Epithelial cell of esophagus (primary cell): ENCODE results near the gene TNKS2.
"Not testable (repeated sequence)": the region's sequence is repeated elsewhere in the genome, so short reads cannot be mapped to it uniquely, and the experiment has no call there.

Source experiments
- DNase-seq: peaks from one replicate; pipeline ENCODE4 v3.0.0; 2010; ENCODE audit warnings: low read depth
- H3K4me3 ChIP-seq: 2 replicates; pipeline ENCODE4 v1.5.1; 2011; ENCODE audit warnings: mild to moderate bottlenecking, low read length, control low read depth
- TF ChIP-seq, protein P1 (sequence below): IDR thresholded peaks from 2 replicates; pipeline ENCODE4 v1.5.1; 2011; ENCODE audit warnings: low read depth, mild to moderate bottlenecking, low read length, control low read depth, inconsistent platforms; ENCODE audit not compliant: insufficient read depth; ENCODE audit errors: missing control alignments

The TNKS2 gene

DNA sequence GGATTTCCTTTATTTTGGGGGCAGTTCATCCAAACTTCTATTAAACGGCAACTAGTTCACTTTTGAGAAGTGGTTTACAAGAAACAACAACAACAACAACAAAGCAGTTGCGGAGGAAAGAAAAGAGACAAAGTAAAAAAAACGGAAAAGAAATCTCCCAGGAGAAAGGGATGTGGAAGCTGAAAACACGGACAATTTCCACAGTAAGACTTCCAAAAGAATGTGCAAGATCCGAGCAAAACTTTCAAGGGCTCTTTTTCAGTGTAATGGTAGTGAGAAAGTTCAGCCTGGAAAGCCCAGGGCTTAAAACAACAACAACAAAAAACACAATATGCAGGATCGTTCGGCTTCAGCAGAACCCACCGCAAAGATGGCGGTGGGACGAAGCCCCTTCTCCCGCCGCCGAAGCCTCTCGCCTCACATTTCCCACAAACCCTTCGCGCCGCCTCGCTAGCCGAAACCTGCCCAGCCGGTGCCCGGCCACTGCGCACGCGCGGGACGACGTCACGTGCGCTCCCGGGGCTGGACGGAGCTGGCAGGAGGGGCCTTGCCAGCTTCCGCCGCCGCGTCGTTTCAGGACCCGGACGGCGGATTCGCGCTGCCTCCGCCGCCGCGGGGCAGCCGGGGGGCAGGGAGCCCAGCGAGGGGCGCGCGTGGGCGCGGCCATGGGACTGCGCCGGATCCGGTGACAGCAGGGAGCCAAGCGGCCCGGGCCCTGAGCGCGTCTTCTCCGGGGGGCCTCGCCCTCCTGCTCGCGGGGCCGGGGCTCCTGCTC lies at the start of gene TNKS2:
Gene TNKS2, plus strand, starts transcription at position 553 of the 775 bp plus-strand sequence. CDS start 265 bp downstream, outside the sequence.
- peak within 1 kb of the TSS; percentile 90 for H3K4me3 ChIP-seq
- peak; percentile 93 for DNase-seq
- TF ChIP-seq, protein P1, sequence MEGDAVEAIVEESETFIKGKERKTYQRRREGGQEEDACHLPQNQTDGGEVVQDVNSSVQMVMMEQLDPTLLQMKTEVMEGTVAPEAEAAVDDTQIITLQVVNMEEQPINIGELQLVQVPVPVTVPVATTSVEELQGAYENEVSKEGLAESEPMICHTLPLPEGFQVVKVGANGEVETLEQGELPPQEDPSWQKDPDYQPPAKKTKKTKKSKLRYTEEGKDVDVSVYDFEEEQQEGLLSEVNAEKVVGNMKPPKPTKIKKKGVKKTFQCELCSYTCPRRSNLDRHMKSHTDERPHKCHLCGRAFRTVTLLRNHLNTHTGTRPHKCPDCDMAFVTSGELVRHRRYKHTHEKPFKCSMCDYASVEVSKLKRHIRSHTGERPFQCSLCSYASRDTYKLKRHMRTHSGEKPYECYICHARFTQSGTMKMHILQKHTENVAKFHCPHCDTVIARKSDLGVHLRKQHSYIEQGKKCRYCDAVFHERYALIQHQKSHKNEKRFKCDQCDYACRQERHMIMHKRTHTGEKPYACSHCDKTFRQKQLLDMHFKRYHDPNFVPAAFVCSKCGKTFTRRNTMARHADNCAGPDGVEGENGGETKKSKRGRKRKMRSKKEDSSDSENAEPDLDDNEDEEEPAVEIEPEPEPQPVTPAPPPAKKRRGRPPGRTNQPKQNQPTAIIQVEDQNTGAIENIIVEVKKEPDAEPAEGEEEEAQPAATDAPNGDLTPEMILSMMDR = no peak

- DNase-seq, H3K4me3 ChIP-seq: not testable (repeated sequence)
Measured at GRCh38 chr10:91749592-91749991, 48.6 kb upstream of the TNKS2 start.

GRCh38 chr10:91756286-91756685 lies 41.9 kb upstream of the TNKS2 start:
- peak; percentile 21 for DNase-seq
- TF ChIP-seq, protein P1 = no peak
- H3K4me3 ChIP-seq = no peak overlapping the region

DNA sequence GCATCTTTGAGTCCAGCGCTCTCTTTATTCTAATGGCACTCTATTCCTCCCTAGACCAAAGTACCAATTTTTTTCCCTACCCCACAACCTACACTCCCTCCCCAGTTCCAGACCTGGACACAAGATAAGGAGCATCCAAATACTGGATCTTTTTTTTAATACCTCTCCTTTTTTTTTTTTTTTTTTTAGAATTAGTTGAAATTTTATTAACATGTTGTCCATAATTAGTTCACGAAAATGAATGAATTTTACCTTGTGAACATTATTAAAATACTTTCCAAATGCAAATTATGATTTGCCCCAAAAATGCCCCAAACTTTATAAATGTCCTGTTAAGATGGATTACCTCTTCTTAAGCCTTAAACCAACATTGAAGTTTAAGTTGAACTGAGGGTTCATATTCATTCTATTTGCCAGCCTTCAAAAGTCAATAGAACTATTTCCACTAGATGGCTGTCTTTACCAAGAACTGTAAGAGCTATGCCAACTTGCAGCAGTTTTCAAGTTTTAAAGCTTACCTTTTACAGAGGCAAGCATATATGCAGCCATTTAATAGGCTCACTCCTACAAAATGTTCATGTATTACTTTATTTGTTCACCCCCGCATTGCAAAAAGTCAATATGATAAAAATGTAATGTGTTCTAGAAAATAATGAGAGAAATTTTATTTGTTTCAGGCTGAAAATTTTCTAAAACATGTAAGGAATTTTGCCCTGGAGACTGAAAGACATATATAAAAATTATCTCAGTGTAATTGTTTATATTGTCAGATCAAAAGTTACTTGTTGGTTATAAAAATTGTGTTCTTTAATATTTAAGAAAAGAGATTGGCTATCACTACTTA lies 39.7 kb upstream of the TNKS2 start:
- DNase-seq = peak; percentile 78
- no peak overlapping the region for H3K4me3 ChIP-seq
- TF ChIP-seq, protein P1 = peak; percentile 67

DNA sequence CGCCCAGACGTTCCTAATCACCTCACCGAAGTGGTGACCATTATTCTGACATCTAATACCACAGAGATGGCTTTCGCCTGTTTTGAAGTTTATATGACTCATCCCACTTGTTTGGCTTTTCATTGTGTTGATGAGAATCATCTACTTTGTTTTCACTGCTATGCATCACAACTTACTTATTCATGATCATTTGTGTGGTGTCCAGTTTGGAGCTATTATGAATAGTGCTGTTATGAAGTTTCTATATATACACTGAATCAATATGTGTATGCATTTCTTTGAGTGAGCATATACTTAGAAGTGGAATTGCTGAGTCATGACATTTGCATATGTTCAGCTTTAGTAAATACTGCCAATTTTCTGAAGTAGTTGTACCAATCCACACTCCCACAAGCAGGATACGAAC lies 38.6 kb upstream of the TNKS2 start:
- peak; percentile 63 for DNase-seq
- no peak overlapping the region for H3K4me3 ChIP-seq
- TF ChIP-seq, protein P1 = no peak

- TF ChIP-seq, protein P1 = no peak
Measured at GRCh38 chr10:91761721-91762120, 36.5 kb upstream of the TNKS2 start.

DNA sequence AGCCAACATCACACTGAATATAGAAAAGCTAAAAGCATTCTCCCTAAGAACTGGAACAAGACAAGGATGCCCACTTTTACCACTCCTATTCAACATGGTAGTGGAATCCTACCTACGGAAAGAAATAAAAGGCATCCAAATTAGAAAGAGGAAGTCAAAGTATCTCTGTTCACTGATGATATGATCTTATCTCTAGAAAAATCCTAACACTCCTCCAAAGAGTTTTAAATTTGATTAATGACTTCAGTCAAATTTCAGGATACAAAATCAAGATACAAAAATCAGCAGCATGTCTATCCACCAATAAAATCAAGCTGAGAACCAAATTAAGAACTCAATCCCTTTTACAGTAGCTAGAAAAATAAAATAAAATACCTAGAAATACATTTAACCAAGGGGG lies 35.3 kb upstream of the TNKS2 start:
- no peak overlapping the region for H3K4me3 ChIP-seq
- TF ChIP-seq, protein P1 = no peak
- DNase-seq = no peak

More at GRCh38 chr10:91761721-91762120, 36.5 kb upstream of the TNKS2 start:
- DNase-seq = peak; percentile 40
- no peak overlapping the region for H3K4me3 ChIP-seq
